ENCODE results near the gene SMPD3. TPM values are rescaled to one million over a fixed set of nuclear protein-coding genes. Genes with fewer than 3 reads are reported as not detected.

The SMPD3 gene
- total RNA-seq, 1 experiment from 2014 or later = 0.42 TPM

- DNase-seq = no peak
- Histone ChIP-seq H3K4me3 (ENCODE audit: insufficient read depth, low read depth, low read length) (no peak overlapping the region), H3K36me3 (replicated peaks; ENCODE audit: control insufficient read depth, insufficient read depth, low read length) (no peaks in the 10 kb centered on the region), H3K27me3 (ENCODE audit: control insufficient read depth, insufficient read depth, low read length) (no peaks in the 10 kb centered on the region)
Observed at GRCh38 chr16:68458101-68458500, 9.8 kb upstream of the SMPD3 start.

- Histone ChIP-seq H3K27me3 (ENCODE audit: control insufficient read depth, insufficient read depth, low read length) (no peaks in the 10 kb centered on the region), H3K4me3 (ENCODE audit: insufficient read depth, low read depth, low read length) (no peak overlapping the region), H3K36me3 (replicated peaks; ENCODE audit: control insufficient read depth, insufficient read depth, low read length) (no peaks in the 10 kb centered on the region)
- DNase-seq = no peak
Observed at GRCh38 chr16:68455631-68456030, 7.3 kb upstream of the SMPD3 start.

- H3K4me3 ChIP-seq (ENCODE audit: insufficient read depth, low read depth, low read length) = no peak overlapping the region
- H3K36me3 ChIP-seq (replicated peaks; ENCODE audit: control insufficient read depth, insufficient read depth, low read length) = no peaks in the 10 kb centered on the region
- no peak for DNase-seq
- H3K27me3 ChIP-seq (ENCODE audit: control insufficient read depth, insufficient read depth, low read length) = no peaks in the 10 kb centered on the region
Observed at GRCh38 chr16:68454920-68455435, 6.7 kb upstream of the SMPD3 start.

- no peaks in the 10 kb centered on the region for H3K36me3 ChIP-seq (replicated peaks; ENCODE audit: control insufficient read depth, insufficient read depth, low read length)
- DNase-seq = no peak
- no peaks in the 10 kb centered on the region for H3K27me3 ChIP-seq (ENCODE audit: control insufficient read depth, insufficient read depth, low read length)
- H3K4me3 ChIP-seq (ENCODE audit: insufficient read depth, low read depth, low read length) = no peak overlapping the region
Observed at GRCh38 chr16:68453816-68454215, 5.5 kb upstream of the SMPD3 start.

GRCh38 chr16:68452176-68452575, 3.9 kb upstream of the SMPD3 start:
- Histone ChIP-seq H3K27me3 (ENCODE audit: control insufficient read depth, insufficient read depth, low read length) (peaks cover 8% of the 10 kb centered on the region), H3K36me3 (replicated peaks; ENCODE audit: control insufficient read depth, insufficient read depth, low read length) (no peaks in the 10 kb centered on the region), H3K4me3 (ENCODE audit: insufficient read depth, low read depth, low read length) (no peak overlapping the region)
- DNase-seq = no peak

GRCh38 chr16:68451676-68452075, 3.4 kb upstream of the SMPD3 start:
- peaks cover 11% of the 10 kb centered on the region for H3K27me3 ChIP-seq (ENCODE audit: control insufficient read depth, insufficient read depth, low read length)
- H3K36me3 ChIP-seq (replicated peaks; ENCODE audit: control insufficient read depth, insufficient read depth, low read length) = no peaks in the 10 kb centered on the region
- no peak for DNase-seq
- H3K4me3 ChIP-seq (ENCODE audit: insufficient read depth, low read depth, low read length) = no peak overlapping the region

- Histone ChIP-seq H3K36me3 (replicated peaks; ENCODE audit: control insufficient read depth, insufficient read depth, low read length) (no peaks in the 10 kb centered on the region), H3K4me3 (ENCODE audit: insufficient read depth, low read depth, low read length) (no peak overlapping the region), H3K27me3 (ENCODE audit: control insufficient read depth, insufficient read depth, low read length) (peaks cover 18% of the 10 kb centered on the region)
- no peak for DNase-seq
Observed at GRCh38 chr16:68450741-68451255, 2.5 kb upstream of the SMPD3 start.

GRCh38 chr16:68447653-68448359, 502 bp downstream of the SMPD3 start:
- Histone ChIP-seq H3K36me3 (replicated peaks; ENCODE audit: control insufficient read depth, insufficient read depth, low read length) (no peaks in the 10 kb centered on the region), H3K27me3 (ENCODE audit: control insufficient read depth, insufficient read depth, low read length) (peaks cover 18% of the 10 kb centered on the region), H3K4me3 (ENCODE audit: insufficient read depth, low read depth, low read length) (peak overlapping the region; percentile 22)
- peak; percentile 72 for DNase-seq

GRCh38 chr16:68446681-68447652, 1.3 kb downstream of the SMPD3 start:
- peak; percentile 58 for DNase-seq
- Histone ChIP-seq H3K4me3 (ENCODE audit: insufficient read depth, low read depth, low read length) (no peak overlapping the region), H3K27me3 (ENCODE audit: control insufficient read depth, insufficient read depth, low read length) (peaks cover 18% of the 10 kb centered on the region), H3K36me3 (replicated peaks; ENCODE audit: control insufficient read depth, insufficient read depth, low read length) (no peaks in the 10 kb centered on the region)

- peak; percentile 80 for DNase-seq
- no peak overlapping the region for H3K4me3 ChIP-seq (ENCODE audit: insufficient read depth, low read depth, low read length)
- no peaks in the 10 kb centered on the region for H3K36me3 ChIP-seq (replicated peaks; ENCODE audit: control insufficient read depth, insufficient read depth, low read length)
- peaks cover 18% of the 10 kb centered on the region for H3K27me3 ChIP-seq (ENCODE audit: control insufficient read depth, insufficient read depth, low read length)
Observed at GRCh38 chr16:68445458-68445857, 2.9 kb downstream of the SMPD3 start.

GRCh38 chr16:68444056-68444657, 4.2 kb downstream of the SMPD3 start:
- peak; percentile 79 for DNase-seq
- no peak overlapping the region for H3K4me3 ChIP-seq (ENCODE audit: insufficient read depth, low read depth, low read length)
- H3K27me3 ChIP-seq (ENCODE audit: control insufficient read depth, insufficient read depth, low read length) = peaks cover 18% of the 10 kb centered on the region
- H3K36me3 ChIP-seq (replicated peaks; ENCODE audit: control insufficient read depth, insufficient read depth, low read length) = no peaks in the 10 kb centered on the region

- Histone ChIP-seq H3K4me3 (ENCODE audit: insufficient read depth, low read depth, low read length) (no peak overlapping the region), H3K27me3 (ENCODE audit: control insufficient read depth, insufficient read depth, low read length) (no peaks in the 10 kb centered on the region), H3K36me3 (replicated peaks; ENCODE audit: control insufficient read depth, insufficient read depth, low read length) (no peaks in the 10 kb centered on the region)
- no peak for DNase-seq
Observed at GRCh38 chr16:68436581-68436980, 11.7 kb downstream of the SMPD3 start.

GRCh38 chr16:68434624-68435210, 13.6 kb downstream of the SMPD3 start:
- no peak for DNase-seq
- Histone ChIP-seq H3K27me3 (ENCODE audit: control insufficient read depth, insufficient read depth, low read length) (no peaks in the 10 kb centered on the region), H3K36me3 (replicated peaks; ENCODE audit: control insufficient read depth, insufficient read depth, low read length) (no peaks in the 10 kb centered on the region), H3K4me3 (ENCODE audit: insufficient read depth, low read depth, low read length) (no peak overlapping the region)

- Histone ChIP-seq H3K27me3 (ENCODE audit: control insufficient read depth, insufficient read depth, low read length) (no peaks in the 10 kb centered on the region), H3K4me3 (ENCODE audit: insufficient read depth, low read depth, low read length) (no peak overlapping the region), H3K36me3 (replicated peaks; ENCODE audit: control insufficient read depth, insufficient read depth, low read length) (no peaks in the 10 kb centered on the region)
- no peak for DNase-seq
Observed at GRCh38 chr16:68433316-68433715, 15.0 kb downstream of the SMPD3 start.
